Endothelial cell of umbilical vein (primary cell): ENCODE results near the gene DND1. TPM values are rescaled to one million over a fixed set of nuclear protein-coding genes. Genes with fewer than 3 reads are reported as not detected.

Experiments
- BruUV-seq: library from RNA; stranded (reverse); fragments of 400-500 nt; replicated peaks from 2 replicates; lab custom pipeline; 2021; lab: Mats Ljungman, UMichigan
- CTCF ChIA-PET: fragments of 300-600, 350-600 bp; sonication (Branson Sonifier 250); formaldehyde crosslinking; loops from one replicate; lab custom pipeline; 2021; ENCODE audit warnings: antibody characterized with exemption, inconsistent platforms; lab: Charles Lee
- POLR2A ChIA-PET: fragments of 300-600, 350-600 bp; sonication (Branson Sonifier 250); formaldehyde crosslinking; loops from one replicate; lab custom pipeline; 2021; ENCODE audit warnings: antibody characterized with exemption, inconsistent platforms; lab: Charles Lee
- DNase-seq: peaks from one replicate; pipeline ENCODE4 v3.0.0-alpha.2; 2011; ENCODE audit warnings: low read depth, low spot score
- FAIRE-seq: peaks from 2 replicates; lab custom pipeline; 2011; peaks lifted over from hg19 to GRCh38; lab: Jason Lieb, UNC
- H2AFZ ChIP-seq: 2 replicates; pipeline ENCODE4 v1.6.0; 2012; ENCODE audit warnings: low read depth, low read length, control low read depth, inconsistent platforms
- H3K27ac ChIP-seq: 2 replicates; pipeline ENCODE4 v1.5.1; 2011; ENCODE audit warnings: low read depth, mild to moderate bottlenecking, control low read depth, low read length, moderate library complexity; ENCODE audit not compliant: insufficient read depth
- H3K27me3 ChIP-seq, 2 experiments: 2 replicates each; pipeline versions ENCODE4 v1.6.0 to v1.6.1; 2011; ENCODE audit warnings: low read length in 2 of 2, mixed read lengths in 1 of 2; ENCODE audit not compliant: control insufficient read depth in 2 of 2, insufficient read depth in 2 of 2
- H3K36me3 ChIP-seq, 2 experiments: 2 replicates in 1 of 2; 3 replicates in 1 of 2; pipeline ENCODE4 v1.5.1; 2011; ENCODE audit warnings: low read length in 2 of 2, mild to moderate bottlenecking in 1 of 2, moderate library complexity in 1 of 2; ENCODE audit not compliant: control insufficient read depth in 2 of 2, insufficient read depth in 2 of 2; ENCODE audit errors: extremely low read depth in 1 of 2
- H3K4me1 ChIP-seq: 3 replicates; pipeline ENCODE4 v1.5.1; 2011; ENCODE audit warnings: mild to moderate bottlenecking, low read length; ENCODE audit not compliant: control insufficient read depth, insufficient read depth; ENCODE audit errors: extremely low read depth
- H3K4me2 ChIP-seq: 2 replicates; pipeline ENCODE4 v1.6.1; 2011; ENCODE audit warnings: low read length, control low read depth, mixed read lengths; ENCODE audit not compliant: insufficient read depth
- H3K4me3 ChIP-seq, 3 experiments: fragments of 200-600 bp in 1 of 3; sonication (generic), shearing (Covaris generic) in 1 of 3; replicated peaks in 1 of 3; 2 replicates each; pipeline ENCODE4 v1.5.1; 2011 to 2016; ENCODE audit warnings: control low read depth in 3 of 3, low read length in 3 of 3, mild to moderate bottlenecking in 2 of 3, inconsistent platforms in 1 of 3, low read depth in 1 of 3, moderate library complexity in 1 of 3; ENCODE audit not compliant: insufficient read depth in 1 of 3
- H3K79me2 ChIP-seq: 2 replicates; pipeline ENCODE4 v1.6.0; 2012; ENCODE audit warnings: low read length, inconsistent platforms; ENCODE audit not compliant: control insufficient read depth, insufficient read depth
- H3K9ac ChIP-seq: replicated peaks from 2 replicates; pipeline ENCODE3; 2011; ENCODE audit warnings: low read length, control low read depth; ENCODE audit not compliant: insufficient read depth; ENCODE audit errors: extremely low read depth
- H3K9me1 ChIP-seq: replicated peaks from 3 replicates; pipeline ENCODE4 v1.6.0; 2011; ENCODE audit warnings: mild to moderate bottlenecking, low read length; ENCODE audit not compliant: control insufficient read depth, insufficient read depth; ENCODE audit errors: extremely low read depth
- H3K9me3 ChIP-seq: replicated peaks from 2 replicates; pipeline ENCODE4 v1.5.1; 2012; ENCODE audit warnings: low read length, inconsistent platforms; ENCODE audit not compliant: control insufficient read depth, insufficient read depth
- H4K20me1 ChIP-seq: replicated peaks from 2 replicates; pipeline ENCODE3; 2011; ENCODE audit warnings: mild to moderate bottlenecking, low read length; ENCODE audit not compliant: control insufficient read depth, insufficient read depth; ENCODE audit errors: extremely low read depth
- CTCF ChIP-seq, 2 donors: IDR thresholded peaks; 1 replicate in 1 of 2; 2 replicates in 1 of 2; pipeline ENCODE4 v1.5.1; 2011; ENCODE audit warnings: low read length in 2 of 2, mild to moderate bottlenecking in 2 of 2, moderate library complexity in 2 of 2, control low read depth in 1 of 2, inconsistent platforms in 1 of 2, low read depth in 1 of 2; ENCODE audit not compliant: insufficient read depth in 1 of 2; ENCODE audit errors: extremely low read depth in 1 of 2
- EZH2 ChIP-seq: IDR thresholded peaks from 2 replicates; pipeline ENCODE4 v1.6.1; 2012; ENCODE audit warnings: borderline replicate concordance, low read depth, mild to moderate bottlenecking, moderate library complexity, low read length, inconsistent platforms; ENCODE audit not compliant: severe bottlenecking
- JUN ChIP-seq: IDR thresholded peaks from 2 replicates; pipeline ENCODE4 v1.6.1; 2011; ENCODE audit warnings: borderline replicate concordance, low read depth; ENCODE audit not compliant: insufficient read length, insufficient read depth
- dilution Hi-C: fragments of 300-500 bp; cut with MboI; formaldehyde crosslinking; loops from one replicate; pipeline ENCODE4 v1.15.0; 2019; ENCODE audit warnings: low sequenced_read_pairs; ENCODE audit not compliant: extremely low pct_ligation_motif_present
- intact Hi-C: fragments of 100-400 bp; cut with micrococcal nuclease; formaldehyde crosslinking; loops from one replicate; pipeline ENCODE4 v1.10.0; 2022
- polyA plus RNA-seq, 4 experiments: library from polyadenylated mRNA; depleted of rRNA in 3 of 4; stranded (reverse) in 3 of 4; unstranded in 1 of 4; fragments of >200 nt; gene quantifications; 2 replicates each; pipeline versions ENCODE4 v1.2.1 to v1.2.3, GENCODE V29; 2011 to 2012; ENCODE audit warnings: missing spikeins in 1 of 4
- total RNA-seq: library from RNA; stranded (reverse); gene quantifications from 2 replicates; pipeline ENCODE4 v1.2.3, GENCODE V29; 2021

Gene DND1
- total and polyA plus RNA-seq, 2 donors (not counting 3 experiments of a cell fraction or from before 2014, with no cell fraction given): 1.1 to 1.2 TPM

DNA sequence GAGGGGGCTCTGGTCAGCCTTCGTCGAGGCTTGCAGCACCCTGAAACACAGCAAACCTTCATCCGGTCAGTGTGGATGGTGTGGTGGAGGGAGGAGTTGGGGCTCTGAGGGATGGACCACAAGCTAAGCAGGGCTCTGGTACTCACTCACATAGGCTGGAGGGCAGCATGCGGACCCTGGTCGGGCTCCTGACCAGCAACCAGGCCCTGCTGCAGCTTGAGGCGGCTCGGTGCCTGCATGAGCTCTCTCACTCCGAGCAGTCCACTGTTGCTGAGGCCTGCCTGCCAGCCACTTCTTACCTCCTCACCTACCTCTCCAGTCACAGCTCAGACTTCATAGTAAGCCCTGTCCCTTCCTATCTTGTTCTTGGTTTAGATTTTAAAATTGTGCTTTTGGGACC lies 31.7 kb downstream of the DND1 start:
- ChIA-PET CTCF (interaction anchor here (1.0 to 1.7 kb wide), 4 partner anchors 9 to 278 kb away, joined by 3 to 5 read pairs (median 3); partner anchors contain the start of genes EIF4EBP3, HARS1 and HARS2), POLR2A (no interaction called here)
- H3K9ac ChIP-seq: no peak overlapping the region
- no peak overlapping the region for H2AFZ ChIP-seq
- TF ChIP-seq EZH2 (no peak), CTCF (IDR thresholded peaks at IDR 0.05; ENCODE audit: extremely low read depth in 1 of 2, insufficient read depth in 1 of 2, low read depth in 1 of 2, low read length in 2 of 2) (no peak), JUN (no peak)
- no peaks in the 10 kb centered on the region for H3K9me3 ChIP-seq
- no peaks in the 10 kb centered on the region for H4K20me1 ChIP-seq
- H3K36me3 ChIP-seq: peaks cover 4 to 18% of the 10 kb centered on the region in 2 experiments
- dilution Hi-C loops: no loop called here
- BruUV-seq: no TSS peak
- no peak overlapping the region for H3K27ac ChIP-seq
- H3K4me3 ChIP-seq: no peak overlapping the region
- H3K27me3 ChIP-seq: no peaks in the 10 kb centered on the region
- FAIRE-seq (no peak), DNase-seq (no peak)
- H3K79me2 ChIP-seq: peaks cover 11% of the 10 kb centered on the region
- H3K4me2 ChIP-seq: no peak overlapping the region
- intact Hi-C loops: no loop called here
- H3K4me1 ChIP-seq: peaks cover 16% of the 10 kb centered on the region
- no peaks in the 10 kb centered on the region for H3K9me1 ChIP-seq
